HUES6 (cell line): ENCODE measurements around the gene TMEM106C.

Source experiments
- H3K27ac ChIP-seq: 2 replicates; pipeline ENCODE4 v1.7.0; 2013; ENCODE audit warnings: low read depth, mild to moderate bottlenecking, low read length, inconsistent platforms
- H3K27me3 ChIP-seq: 2 replicates; pipeline ENCODE4 v1.6.1; 2013; ENCODE audit warnings: low read length; ENCODE audit not compliant: control insufficient read depth, insufficient read depth
- H3K36me3 ChIP-seq: 2 replicates; pipeline ENCODE4 v1.6.1; 2013; ENCODE audit warnings: low read length; ENCODE audit not compliant: control insufficient read depth, insufficient read depth
- H3K4me1 ChIP-seq: 2 replicates; pipeline ENCODE4 v1.6.1; 2013; ENCODE audit warnings: low read length; ENCODE audit not compliant: control insufficient read depth, insufficient read depth
- H3K4me3 ChIP-seq: 2 replicates; pipeline ENCODE4 v1.5.1; 2013; ENCODE audit warnings: low read depth, low read length
- H3K9ac ChIP-seq: one replicate; pipeline ENCODE4 v1.6.1; 2013; ENCODE audit warnings: mild to moderate bottlenecking, low read length
- H3K9me3 ChIP-seq: 2 replicates; pipeline ENCODE4 v1.6.1; 2013; ENCODE audit warnings: low read depth, low read length; ENCODE audit not compliant: control insufficient read depth, insufficient read depth

The TMEM106C gene

DNA sequence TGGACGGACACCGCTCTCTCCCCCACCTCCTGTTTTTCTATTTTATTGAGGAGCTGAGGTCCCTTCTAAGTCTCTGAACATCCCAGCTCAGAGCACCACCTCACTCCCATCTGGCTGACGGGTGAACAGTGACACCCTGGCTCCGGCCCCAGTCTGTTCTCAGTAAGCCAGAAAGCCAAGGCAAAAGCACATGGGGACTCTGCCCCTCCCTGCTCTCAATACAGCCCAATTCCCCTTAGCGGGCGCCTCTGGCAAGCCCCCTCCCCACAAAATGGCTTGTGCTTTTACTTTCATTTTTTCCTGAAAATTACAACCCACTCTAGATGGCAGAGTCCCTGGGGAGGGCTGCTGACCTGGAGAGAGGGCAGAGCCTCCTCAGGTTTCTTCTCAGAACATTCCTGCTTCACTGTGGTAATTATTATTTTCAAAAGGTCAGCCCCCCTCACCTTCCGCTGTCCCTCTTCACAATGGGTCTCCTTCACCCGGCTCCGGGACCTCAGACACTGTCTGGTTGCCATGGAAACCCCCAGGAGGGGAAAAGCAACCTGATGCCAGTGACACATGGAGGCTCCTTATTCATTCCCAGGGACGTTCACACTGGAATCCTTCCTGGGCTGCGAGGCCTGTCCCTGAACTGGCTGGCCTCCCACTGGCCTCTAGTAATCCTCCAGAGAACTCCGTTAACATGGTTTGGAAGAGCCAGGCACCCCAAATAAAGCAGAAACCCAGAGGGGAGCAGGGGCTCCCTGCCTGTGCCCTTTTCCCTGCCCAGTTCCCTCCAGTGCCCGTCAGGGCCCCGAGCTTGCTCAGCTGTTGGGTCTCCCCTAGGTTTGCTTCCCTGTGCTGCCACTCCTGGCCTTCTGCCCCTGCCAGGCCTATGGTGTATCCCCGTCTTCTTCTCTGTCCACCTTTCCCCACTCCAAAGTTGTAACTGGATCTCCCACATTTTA lies 25.0 kb downstream of the TMEM106C start:
- no peaks in the 10 kb centered on the region for H3K36me3 ChIP-seq

GRCh38 chr12:47989023-47989417 lies 25.6 kb downstream of the TMEM106C start:
- H3K9me3 ChIP-seq: no peaks in the 10 kb centered on the region
- no peaks in the 10 kb centered on the region for H3K36me3 ChIP-seq
- no peak overlapping the region for H3K27ac ChIP-seq
- H3K4me3 ChIP-seq: no peak overlapping the region
- H3K9ac ChIP-seq: no peak overlapping the region
- peaks cover 100% of the 10 kb centered on the region for H3K27me3 ChIP-seq
- peaks cover 3% of the 10 kb centered on the region; the same call in 1 of the 2 replicates for H3K4me1 ChIP-seq

More for the DNA sequence above, 25.0 kb downstream of the TMEM106C start:
- Histone ChIP-seq H3K9me3 (no peaks in the 10 kb centered on the region), H3K4me1 (peaks cover 3% of the 10 kb centered on the region; the same call in 1 of the 2 replicates), H3K9ac (no peak overlapping the region), H3K27me3 (peaks cover 100% of the 10 kb centered on the region), H3K27ac (no peak overlapping the region), H3K4me3 (no peak overlapping the region)

- Histone ChIP-seq H3K9ac (no peak overlapping the region), H3K27ac (no peak overlapping the region), H3K4me3 (no peak overlapping the region), H3K27me3 (peaks cover 100% of the 10 kb centered on the region), H3K4me1 (peaks cover 3% of the 10 kb centered on the region; the same call in 1 of the 2 replicates), H3K9me3 (no peaks in the 10 kb centered on the region), H3K36me3 (no peaks in the 10 kb centered on the region)
Observed at GRCh38 chr12:47989666-47990065, 26.3 kb downstream of the TMEM106C start.

GRCh38 chr12:47990351-47991105 lies 27.1 kb downstream of the TMEM106C start:
- Histone ChIP-seq H3K36me3 (no peaks in the 10 kb centered on the region), H3K4me1 (peaks cover 3% of the 10 kb centered on the region; the same call in 1 of the 2 replicates), H3K9ac (no peak overlapping the region), H3K9me3 (no peaks in the 10 kb centered on the region), H3K27me3 (peaks cover 100% of the 10 kb centered on the region), H3K4me3 (no peak overlapping the region), H3K27ac (no peak overlapping the region)

- no peaks in the 10 kb centered on the region for H3K36me3 ChIP-seq
- H3K9me3 ChIP-seq: no peaks in the 10 kb centered on the region
- H3K4me3 ChIP-seq: no peak overlapping the region
- peaks cover 100% of the 10 kb centered on the region for H3K27me3 ChIP-seq
- peaks cover 3% of the 10 kb centered on the region; the same call in 1 of the 2 replicates for H3K4me1 ChIP-seq
- no peak overlapping the region for H3K27ac ChIP-seq
- H3K9ac ChIP-seq: no peak overlapping the region
Observed at GRCh38 chr12:47991106-47992061, 28.0 kb downstream of the TMEM106C start.

DNA sequence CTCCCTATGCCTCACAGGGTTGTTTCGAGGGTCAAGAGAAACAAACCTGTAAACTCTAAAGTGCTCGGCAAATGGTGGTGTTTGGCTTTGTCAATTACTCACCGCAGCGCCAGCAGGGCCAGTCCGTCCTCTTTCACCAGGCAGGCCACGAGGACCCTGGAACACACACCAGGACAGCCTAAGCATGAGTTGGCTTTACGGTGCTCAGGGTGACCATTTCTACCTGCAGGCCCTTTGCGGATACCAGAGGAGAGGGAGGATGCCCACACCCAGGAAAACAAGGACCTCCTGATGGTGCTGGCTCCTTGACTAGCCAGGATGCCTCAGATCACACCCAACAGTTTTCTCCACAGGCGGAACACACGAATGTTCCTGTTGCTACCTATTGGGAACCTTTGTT lies 29.4 kb downstream of the TMEM106C start:
- Histone ChIP-seq H3K4me3 (no peak overlapping the region), H3K27ac (no peak overlapping the region), H3K9me3 (no peaks in the 10 kb centered on the region), H3K36me3 (no peaks in the 10 kb centered on the region), H3K27me3 (peaks cover 100% of the 10 kb centered on the region), H3K9ac (no peak overlapping the region), H3K4me1 (peaks cover 3% of the 10 kb centered on the region; the same call in 1 of the 2 replicates)

DNA sequence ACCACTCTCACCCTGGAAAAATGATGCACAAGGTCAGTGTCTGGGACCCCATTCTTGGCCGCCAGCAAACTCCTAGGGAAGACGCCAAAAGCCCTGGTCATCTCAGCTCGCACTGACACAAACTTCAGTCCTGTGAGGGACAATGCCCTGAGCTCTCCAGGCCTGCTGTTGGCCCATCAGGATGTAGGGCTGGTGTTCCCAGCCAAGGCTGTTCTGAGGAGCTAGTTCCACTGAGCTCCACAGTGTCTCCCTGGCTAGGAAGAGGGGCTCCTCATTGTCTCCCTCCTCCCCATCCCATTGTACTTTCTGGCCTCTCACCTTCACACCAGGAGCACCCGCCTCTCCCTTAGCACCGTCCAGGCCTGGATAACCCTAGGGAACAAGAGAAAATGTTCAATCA lies 30.1 kb downstream of the TMEM106C start:
- Histone ChIP-seq H3K27ac (no peak overlapping the region), H3K36me3 (no peaks in the 10 kb centered on the region), H3K9me3 (no peaks in the 10 kb centered on the region), H3K27me3 (peaks cover 100% of the 10 kb centered on the region), H3K4me1 (peaks cover 3% of the 10 kb centered on the region; the same call in 1 of the 2 replicates), H3K4me3 (no peak overlapping the region), H3K9ac (no peak overlapping the region)

- Histone ChIP-seq H3K4me1 (peaks cover 5% of the 10 kb centered on the region), H3K27me3 (peaks cover 100% of the 10 kb centered on the region), H3K9ac (no peak overlapping the region), H3K4me3 (no peak overlapping the region), H3K27ac (no peak overlapping the region), H3K9me3 (no peaks in the 10 kb centered on the region), H3K36me3 (no peaks in the 10 kb centered on the region)
Observed at GRCh38 chr12:47995981-47996401, 32.6 kb downstream of the TMEM106C start.

- H3K4me1 ChIP-seq: peaks cover 11% of the 10 kb centered on the region
- no peak overlapping the region for H3K4me3 ChIP-seq
- H3K36me3 ChIP-seq: no peaks in the 10 kb centered on the region
- no peak overlapping the region for H3K27ac ChIP-seq
- H3K9me3 ChIP-seq: no peaks in the 10 kb centered on the region
- H3K27me3 ChIP-seq: peaks cover 100% of the 10 kb centered on the region
- no peak overlapping the region for H3K9ac ChIP-seq
Observed at GRCh38 chr12:47997321-47997720, 33.9 kb downstream of the TMEM106C start.

GRCh38 chr12:47999816-48000215 lies 36.4 kb downstream of the TMEM106C start:
- Histone ChIP-seq H3K27me3 (peaks cover 100% of the 10 kb centered on the region), H3K27ac (no peak overlapping the region), H3K4me3 (no peak overlapping the region), H3K9ac (no peak overlapping the region), H3K9me3 (no peaks in the 10 kb centered on the region), H3K4me1 (peaks cover 30% of the 10 kb centered on the region), H3K36me3 (no peaks in the 10 kb centered on the region)
